ENCODE results near the gene NKAIN4.

NKAIN4 gene

GRCh38 chr20:63217706-63218105, 36.6 kb downstream of the NKAIN4 start:
- H3K4me3 ChIP-seq (ENCODE audit: low read depth, low read length), result no peak overlapping the region
- TF ChIP-seq, protein P1, sequence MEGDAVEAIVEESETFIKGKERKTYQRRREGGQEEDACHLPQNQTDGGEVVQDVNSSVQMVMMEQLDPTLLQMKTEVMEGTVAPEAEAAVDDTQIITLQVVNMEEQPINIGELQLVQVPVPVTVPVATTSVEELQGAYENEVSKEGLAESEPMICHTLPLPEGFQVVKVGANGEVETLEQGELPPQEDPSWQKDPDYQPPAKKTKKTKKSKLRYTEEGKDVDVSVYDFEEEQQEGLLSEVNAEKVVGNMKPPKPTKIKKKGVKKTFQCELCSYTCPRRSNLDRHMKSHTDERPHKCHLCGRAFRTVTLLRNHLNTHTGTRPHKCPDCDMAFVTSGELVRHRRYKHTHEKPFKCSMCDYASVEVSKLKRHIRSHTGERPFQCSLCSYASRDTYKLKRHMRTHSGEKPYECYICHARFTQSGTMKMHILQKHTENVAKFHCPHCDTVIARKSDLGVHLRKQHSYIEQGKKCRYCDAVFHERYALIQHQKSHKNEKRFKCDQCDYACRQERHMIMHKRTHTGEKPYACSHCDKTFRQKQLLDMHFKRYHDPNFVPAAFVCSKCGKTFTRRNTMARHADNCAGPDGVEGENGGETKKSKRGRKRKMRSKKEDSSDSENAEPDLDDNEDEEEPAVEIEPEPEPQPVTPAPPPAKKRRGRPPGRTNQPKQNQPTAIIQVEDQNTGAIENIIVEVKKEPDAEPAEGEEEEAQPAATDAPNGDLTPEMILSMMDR (IDR thresholded peaks at IDR 0.05; ENCODE audit: borderline replicate concordance, insufficient read depth, low read depth, low read length), result no peak

GRCh38 chr20:63216849-63217471, 37.3 kb downstream of the NKAIN4 start:
- TF ChIP-seq, protein P1 (IDR thresholded peaks at IDR 0.05; ENCODE audit: borderline replicate concordance, insufficient read depth, low read depth, low read length), result no peak
- H3K4me3 ChIP-seq (ENCODE audit: low read depth, low read length), result no peak overlapping the region

DNA sequence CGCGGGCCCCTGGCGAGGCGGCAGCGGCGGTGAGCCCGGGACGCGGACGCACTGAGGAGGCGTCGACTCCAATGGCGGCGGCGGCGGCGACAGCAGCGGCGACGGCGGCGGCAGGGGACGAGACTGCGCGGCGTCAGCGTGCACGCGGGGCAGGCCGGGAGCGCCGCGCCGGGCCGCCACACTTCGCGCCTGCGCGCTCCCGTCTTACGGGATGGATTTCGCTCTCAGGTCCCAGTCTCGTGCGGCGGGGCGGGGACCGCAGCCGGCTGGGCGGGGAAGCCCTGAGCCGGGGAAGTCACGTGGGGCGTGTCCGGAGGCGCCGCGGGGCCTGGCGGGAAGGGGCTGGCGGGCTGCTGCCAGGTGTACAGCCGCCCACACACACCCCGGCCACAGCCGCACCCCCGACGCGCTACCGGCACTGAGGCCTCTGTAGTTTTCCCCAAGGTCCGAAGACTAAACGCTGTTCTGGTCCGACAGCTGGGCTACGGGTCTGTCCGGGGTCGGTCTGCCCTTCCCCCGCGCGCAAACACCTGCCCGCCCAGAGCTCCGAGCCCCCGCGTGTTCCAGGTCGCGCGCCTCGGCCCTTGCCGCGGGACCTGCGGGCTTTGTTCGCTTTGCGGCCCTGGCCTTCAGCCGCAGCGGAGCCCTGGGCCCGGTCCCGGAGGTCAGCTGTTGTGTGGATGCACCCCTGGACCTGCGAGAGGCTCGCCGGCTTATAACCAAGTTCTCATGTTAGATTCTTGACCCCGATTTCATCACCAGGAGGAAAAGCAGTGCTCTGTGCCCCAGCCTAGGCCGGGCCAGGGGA, 38.0 kb downstream of the NKAIN4 start, which contains the start of gene YTHDF1:
TSS of gene YTHDF1 (minus strand) at position 91 of the 808 bp plus-strand sequence. CDS start 239 bp downstream, outside the sequence.
- peak within 1 kb of the TSS; percentile 53 for H3K4me3 ChIP-seq (ENCODE audit: low read depth, low read length)
- TF ChIP-seq, protein P1 (IDR thresholded peaks at IDR 0.05; ENCODE audit: borderline replicate concordance, insufficient read depth, low read depth, low read length), result no peak

- peak overlapping the region; percentile 45 for H3K4me3 ChIP-seq (ENCODE audit: low read depth, low read length)
- TF ChIP-seq, protein P1 (IDR thresholded peaks at IDR 0.05; ENCODE audit: borderline replicate concordance, insufficient read depth, low read depth, low read length), result peak; percentile 35; the same call in 1 of the 2 replicates
These were observed 38.9 kb downstream of the NKAIN4 start for GRCh38 chr20:63215101-63216040.

DNA sequence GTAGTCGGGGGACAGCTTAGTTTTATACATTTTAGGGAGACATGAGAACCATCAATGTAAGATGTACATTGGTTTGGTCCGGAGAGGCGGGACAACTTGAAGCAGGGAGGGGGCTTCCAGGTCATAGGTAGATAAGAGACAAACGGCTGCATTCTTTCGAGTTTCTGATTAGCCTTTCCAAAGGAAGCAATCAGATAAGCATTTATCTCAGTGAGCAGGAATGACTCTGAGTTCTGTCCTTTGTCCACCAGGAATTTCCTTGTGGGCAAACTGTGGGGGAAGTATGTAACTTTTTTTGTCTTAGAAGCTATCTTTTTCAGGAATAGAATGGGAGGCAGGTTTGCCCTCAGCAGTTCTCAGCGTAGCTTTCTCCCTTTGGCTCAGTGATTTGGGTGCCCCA, 39.7 kb downstream of the NKAIN4 start:
- TF ChIP-seq, protein P1 (IDR thresholded peaks at IDR 0.05; ENCODE audit: borderline replicate concordance, insufficient read depth, low read depth, low read length), result no peak
- H3K4me3 ChIP-seq (ENCODE audit: low read depth, low read length), result peak overlapping the region; percentile 45

GRCh38 chr20:63212792-63213191, 41.5 kb downstream of the NKAIN4 start:
- H3K4me3 ChIP-seq (ENCODE audit: low read depth, low read length), result no peak overlapping the region
- TF ChIP-seq, protein P1 (IDR thresholded peaks at IDR 0.05; ENCODE audit: borderline replicate concordance, insufficient read depth, low read depth, low read length), result no peak

Measured in GM12875 (cell line).